Gastrocnemius medialis (tissue), 4 donors: Measurements from ENCODE around the gene WDR7. TPM values are rescaled to one million over a fixed set of nuclear protein-coding genes. Genes with fewer than 3 reads are reported as not detected.

Experiments
- ATAC-seq, 2 donors: fragments of 150-250 bp; one replicate each; pipeline ENCODE4 v1.9.1; 2016
- DNase-seq, 2 donors: peaks; one replicate each; pipeline ENCODE4 v3.0.0-alpha.2; 2019
- H3K27ac ChIP-seq, 4 donors: fragments of 200-600 bp; sonication (generic); 1 replicate in 1 of 4; 2 replicates in 3 of 4; pipeline ENCODE4 v1.5.1; 2016 to 2018; ENCODE audit warnings: mild to moderate bottlenecking in 2 of 4, moderate library complexity in 1 of 4
- H3K27me3 ChIP-seq, 3 donors: fragments of 200-600 bp; sonication (generic) in 2 of 3; 1 replicate in 1 of 3; 2 replicates in 2 of 3; pipeline versions ENCODE4 v1.5.1 to v1.6.0; 2016 to 2019; ENCODE audit warnings: mild to moderate bottlenecking in 1 of 3, moderate library complexity in 1 of 3
- H3K36me3 ChIP-seq, 2 donors: fragments of 200-600 bp; sonication (generic) in 1 of 2; one replicate each; pipeline ENCODE4 v1.5.1; 2017 to 2018
- H3K4me1 ChIP-seq, 2 donors: fragments of 200-600 bp; sonication (generic) in 1 of 2; one replicate each; pipeline ENCODE4 v1.5.1; 2016 to 2017; ENCODE audit warnings: mild to moderate bottlenecking in 2 of 2
- H3K4me3 ChIP-seq, 4 donors: fragments of 200-600 bp; sonication (generic) in 3 of 4; 1 replicate in 1 of 4; 2 replicates in 3 of 4; pipeline ENCODE4 v1.5.1; 2016 to 2019; ENCODE audit warnings: mild to moderate bottlenecking in 2 of 4
- H3K9me3 ChIP-seq, 3 donors: fragments of 200-600 bp; sonication (generic) in 2 of 3; 1 replicate in 1 of 3; 2 replicates in 2 of 3; pipeline ENCODE4 v1.5.1; 2016 to 2019
- POLR2A ChIP-seq, 2 donors: fragments of 450-650 bp; IDR thresholded peaks; one replicate each; pipeline ENCODE4 v1.6.1; 2017; ENCODE audit warnings: antibody characterized with exemption in 2 of 2, mild to moderate bottlenecking in 2 of 2, moderate library complexity in 2 of 2
- in situ Hi-C, 4 donors: fragments of 200-750 bp; cut with MboI; loops; one replicate each; pipeline versions ENCODE4 v1.15.0 to v1.8.0; 2017; ENCODE audit warnings: low sequenced_read_pairs in 4 of 4
- intact Hi-C: fragments of 100-400 bp; cut with DNase I; formaldehyde crosslinking; loops from one replicate; pipeline ENCODE4 v1.15.1; 2023; ENCODE audit warnings: low total_unique reads
- total RNA-seq, 4 donors: library from RNA; depleted of rRNA; stranded (reverse); fragments of >200 nt; gene quantifications; one replicate each; pipeline versions ENCODE4 v1.1.0 to v1.2.3, GENCODE V29; 2016
- TF ChIP-seq, protein P1 (sequence below), 5 experiments: fragments of 450-650 bp in 3 of 5; fragments of 200-600 bp in 2 of 5; sonication (generic) in 2 of 5; IDR thresholded peaks in 4 of 5; conservative IDR thresholded peaks in 1 of 5; 1 replicate in 4 of 5; 2 replicates in 1 of 5; pipeline ENCODE4 v1.5.1; 2016 to 2019; ENCODE audit warnings: antibody characterized with exemption in 5 of 5, mild to moderate bottlenecking in 3 of 5, moderate library complexity in 3 of 5

WDR7 gene
- total RNA-seq, 4 donors from 2014 or later, result 20.5 to 24.2 (median 21.8) TPM

DNA sequence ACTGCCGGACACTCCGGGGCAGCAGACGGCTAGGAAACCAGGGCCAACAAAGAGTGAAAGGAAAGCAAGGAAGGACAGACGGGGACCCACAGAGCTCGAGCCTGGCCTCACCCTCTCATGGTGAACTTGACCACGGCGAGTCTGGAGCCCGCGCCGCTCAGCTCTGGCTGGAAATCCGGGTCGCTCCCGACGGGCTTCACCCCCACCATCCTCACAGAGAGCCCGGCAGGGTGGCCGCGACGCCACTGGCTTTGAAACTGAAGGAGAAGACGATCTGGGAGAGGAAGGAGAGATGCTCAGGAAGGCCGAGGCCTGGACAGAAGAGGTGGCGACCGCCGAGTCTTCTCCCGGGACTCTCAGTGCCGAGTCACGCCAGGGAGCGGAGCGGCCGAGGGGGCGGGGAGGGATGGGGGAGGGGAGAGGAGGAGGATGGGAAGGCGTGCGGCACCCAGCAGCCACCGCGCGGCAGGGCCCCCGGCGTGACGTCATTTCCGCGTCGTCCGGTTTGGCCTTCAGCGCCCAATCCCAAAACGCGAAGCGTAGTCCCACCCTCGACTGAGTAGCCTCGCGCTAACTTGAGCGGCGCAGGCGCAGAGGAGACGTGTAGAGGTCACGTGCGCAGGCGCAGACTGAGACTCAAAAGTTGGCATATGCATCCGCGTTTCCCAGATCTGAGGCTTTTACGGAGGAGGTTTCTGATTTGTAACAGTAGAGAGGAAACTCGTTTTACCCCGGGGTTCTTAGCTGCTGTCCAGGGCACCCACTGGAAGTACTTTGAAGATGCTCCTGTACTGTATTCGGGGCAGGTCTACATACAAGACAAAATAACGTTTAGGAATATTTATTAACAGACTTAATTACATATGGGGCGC, 12.7 kb upstream of the WDR7 start, which contains the start of gene TXNL1:
TXNL1 (minus strand) TSS at position 361 of the 872 bp plus-strand sequence; CDS start at position 209, 152 bp downstream.
- Histone ChIP-seq H3K4me3 (peak within 1 kb of the TSS; percentile 92 to 96 (median 94)), H3K36me3 (no peaks in the 10 kb centered on the region), H3K9me3 (no peaks in the 10 kb centered on the region), H3K4me1 (peaks cover 23 to 37% of the 10 kb centered on the region in 2 donors), H3K27me3 (no peaks in the 10 kb centered on the region), H3K27ac (peak within 1 kb of the TSS; percentile 97 to 99 (median 98))
- ATAC-seq (peak; percentile 96 to 97), DNase-seq (peak; percentile 99)
- in situ Hi-C loops (no loop called here), intact Hi-C loops (loop anchor here (1.0 to 10.0 kb wide), 2 partner anchors 13 to 1054 kb away; partner anchors contain the start of genes TCF4 and WDR7)
- TF ChIP-seq, protein P1, sequence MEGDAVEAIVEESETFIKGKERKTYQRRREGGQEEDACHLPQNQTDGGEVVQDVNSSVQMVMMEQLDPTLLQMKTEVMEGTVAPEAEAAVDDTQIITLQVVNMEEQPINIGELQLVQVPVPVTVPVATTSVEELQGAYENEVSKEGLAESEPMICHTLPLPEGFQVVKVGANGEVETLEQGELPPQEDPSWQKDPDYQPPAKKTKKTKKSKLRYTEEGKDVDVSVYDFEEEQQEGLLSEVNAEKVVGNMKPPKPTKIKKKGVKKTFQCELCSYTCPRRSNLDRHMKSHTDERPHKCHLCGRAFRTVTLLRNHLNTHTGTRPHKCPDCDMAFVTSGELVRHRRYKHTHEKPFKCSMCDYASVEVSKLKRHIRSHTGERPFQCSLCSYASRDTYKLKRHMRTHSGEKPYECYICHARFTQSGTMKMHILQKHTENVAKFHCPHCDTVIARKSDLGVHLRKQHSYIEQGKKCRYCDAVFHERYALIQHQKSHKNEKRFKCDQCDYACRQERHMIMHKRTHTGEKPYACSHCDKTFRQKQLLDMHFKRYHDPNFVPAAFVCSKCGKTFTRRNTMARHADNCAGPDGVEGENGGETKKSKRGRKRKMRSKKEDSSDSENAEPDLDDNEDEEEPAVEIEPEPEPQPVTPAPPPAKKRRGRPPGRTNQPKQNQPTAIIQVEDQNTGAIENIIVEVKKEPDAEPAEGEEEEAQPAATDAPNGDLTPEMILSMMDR (IDR thresholded peaks at IDR 0.05 in 4 of 5, conservative IDR thresholded peaks at IDR 0.05 in 1 of 5), result no peak
- TF ChIP-seq POLR2A (IDR thresholded peaks at IDR 0.05), result peak; percentile 90 to 92

DNA sequence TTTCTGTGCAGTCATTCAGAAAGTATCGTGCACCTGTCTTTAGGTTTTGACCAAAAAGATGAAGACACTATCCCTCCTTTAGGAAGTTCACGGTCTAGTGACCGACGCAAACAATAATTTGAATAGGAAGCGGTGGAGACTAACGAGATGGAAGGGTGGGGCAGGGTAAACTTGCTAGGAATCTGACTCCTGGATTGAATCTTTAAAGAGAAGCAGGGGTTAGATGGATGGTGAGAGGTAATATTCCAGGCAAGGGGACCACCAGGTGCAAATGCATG, 12.1 kb upstream of the WDR7 start:
- Histone ChIP-seq H3K4me3 (peak overlapping the region; percentile 63 to 96 (median 94)), H3K9me3 (no peaks in the 10 kb centered on the region), H3K27ac (peak overlapping the region; percentile 97 to 99 (median 98)), H3K4me1 (peaks cover 23 to 36% of the 10 kb centered on the region in 2 donors), H3K27me3 (no peaks in the 10 kb centered on the region), H3K36me3 (no peaks in the 10 kb centered on the region)
- no peak for TF ChIP-seq POLR2A (IDR thresholded peaks at IDR 0.05)
- TF ChIP-seq, protein P1 (IDR thresholded peaks at IDR 0.05 in 4 of 5, conservative IDR thresholded peaks at IDR 0.05 in 1 of 5), result no peak
- DNase-seq, result no peak
- intact Hi-C loops (loop anchor here (10.0 kb wide), 1 partner anchor 1054 kb away; the partner anchor contains the start of gene TCF4), in situ Hi-C loops (no loop called here)
- peak; percentile 2 to 3 for ATAC-seq

DNA sequence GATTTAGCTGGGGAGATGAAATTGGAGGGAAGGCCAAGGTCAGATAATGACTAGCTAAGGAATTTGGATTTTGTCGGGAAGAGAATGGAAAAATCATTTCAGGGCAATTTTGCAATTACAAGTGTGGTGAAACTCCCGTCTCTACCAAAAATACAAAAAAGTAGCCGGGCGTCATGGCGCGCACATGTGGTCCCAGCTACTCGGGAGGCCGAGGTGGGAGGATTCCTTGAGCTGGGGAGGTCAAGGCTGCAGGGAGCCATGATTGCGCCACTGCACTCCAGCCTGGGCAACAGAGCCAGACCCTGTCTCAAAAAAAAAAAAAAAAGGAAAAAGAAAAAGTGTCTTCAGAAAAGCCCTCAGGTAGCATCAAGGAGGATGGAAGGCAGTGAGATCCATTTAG, 11.6 kb upstream of the WDR7 start:
- in situ Hi-C loops (no loop called here), intact Hi-C loops (loop anchor here (10.0 kb wide), 1 partner anchor 1055 kb away; the partner anchor contains the start of gene TCF4)
- H3K4me1 ChIP-seq, result peaks cover 23 to 31% of the 10 kb centered on the region in 2 donors
- H3K36me3 ChIP-seq, result no peaks in the 10 kb centered on the region
- H3K4me3 ChIP-seq, result no peak overlapping the region
- no peaks in the 10 kb centered on the region for H3K27me3 ChIP-seq
- peak overlapping the region in 1 of 4 donors; percentile 99 for H3K27ac ChIP-seq
- DNase-seq, result no peak
- ATAC-seq, result no peak
- no peaks in the 10 kb centered on the region for H3K9me3 ChIP-seq
- TF ChIP-seq, protein P1 (IDR thresholded peaks at IDR 0.05 in 4 of 5, conservative IDR thresholded peaks at IDR 0.05 in 1 of 5), result no peak
- TF ChIP-seq POLR2A (IDR thresholded peaks at IDR 0.05), result no peak

DNA sequence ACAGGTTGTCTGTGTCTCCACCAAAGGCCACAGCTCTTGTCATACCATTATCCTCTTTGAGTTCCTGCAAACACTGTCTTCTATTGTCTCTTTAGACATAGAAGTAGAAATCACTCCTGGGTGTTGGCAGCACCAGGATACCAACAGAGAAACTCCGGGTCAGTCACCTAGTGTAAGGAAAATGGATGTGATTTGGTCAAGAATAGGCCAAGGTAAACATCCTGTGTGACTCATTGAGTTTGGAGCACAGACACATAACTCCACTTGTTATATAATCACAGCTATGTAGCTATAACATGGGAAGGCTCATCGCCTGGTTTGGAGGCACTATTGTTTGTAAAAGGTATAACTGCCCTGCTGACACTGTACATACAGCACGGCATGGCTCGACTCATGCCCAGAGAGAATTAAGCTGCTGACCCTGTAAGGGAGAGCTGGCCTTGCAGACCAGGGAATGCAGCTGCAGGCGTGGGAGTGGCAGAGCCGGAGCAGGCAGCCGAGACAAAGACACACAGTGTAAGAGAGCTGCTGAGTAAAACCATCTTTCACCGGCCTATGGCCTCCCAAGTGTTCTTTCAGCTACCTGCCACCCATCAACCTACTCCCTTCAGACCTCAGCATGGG, 9.3 kb upstream of the WDR7 start:
- Histone ChIP-seq H3K4me3 (no peak overlapping the region), H3K27ac (no peak overlapping the region), H3K9me3 (no peaks in the 10 kb centered on the region), H3K36me3 (no peaks in the 10 kb centered on the region), H3K4me1 (peaks cover 5 to 8% of the 10 kb centered on the region in 2 donors), H3K27me3 (no peaks in the 10 kb centered on the region)
- ATAC-seq (no peak), DNase-seq (no peak)
- in situ Hi-C loops, result no loop called here
- intact Hi-C loops, result no loop called here
- TF ChIP-seq POLR2A (IDR thresholded peaks at IDR 0.05), result no peak
- TF ChIP-seq, protein P1 (IDR thresholded peaks at IDR 0.05 in 4 of 5, conservative IDR thresholded peaks at IDR 0.05 in 1 of 5), result no peak
